ENCODE measurements around the gene ODAD2. TPM values are rescaled to one million over a fixed set of nuclear protein-coding genes. Genes with fewer than 3 reads are reported as not detected.
A peak's percentile ranks its signal among the peaks of the same experiment; 100 is the strongest.
"Not testable (repeated sequence)": the region's sequence is repeated elsewhere in the genome, so short reads cannot be mapped to it uniquely, and the experiment has no call there.

The ODAD2 gene
- total RNA-seq, 2 donors from 2014 or later: 0.20 TPM; not detected in 1

GRCh38 chr10:27986821-27987220 lies 12.1 kb downstream of the ODAD2 start:
- Mint-ChIP-seq H3K27ac (no peak overlapping the region), H3K36me3 (no peaks in the 10 kb centered on the region), H3K9me3 (no peaks in the 10 kb centered on the region)
- ATAC-seq: no peak
- no peak for DNase-seq (ENCODE audit: low spot score in 2 of 2)

- Mint-ChIP-seq H3K27ac (no peak overlapping the region), H3K36me3 (peaks cover 0 to under 1% of the 10 kb centered on the region in 2 donors), H3K9me3 (no peaks in the 10 kb centered on the region)
- no peak for ATAC-seq
- no peak for DNase-seq (ENCODE audit: low spot score in 2 of 2)
Measured at GRCh38 chr10:27982875-27983543, 15.9 kb downstream of the ODAD2 start.

- ATAC-seq: no peak
- no peak for DNase-seq (ENCODE audit: low spot score in 2 of 2)
- H3K27ac Mint-ChIP-seq: no peak overlapping the region
- H3K36me3 Mint-ChIP-seq: peaks cover 4 to 6% of the 10 kb centered on the region in 2 donors
- H3K9me3 Mint-ChIP-seq: no peaks in the 10 kb centered on the region
Measured at GRCh38 chr10:27981744-27982143, 17.1 kb downstream of the ODAD2 start.

- H3K9me3 Mint-ChIP-seq; DNase-seq (ENCODE audit: low spot score in 2 of 2); H3K27ac Mint-ChIP-seq; ATAC-seq; H3K36me3 Mint-ChIP-seq: not testable (repeated sequence)
Measured at GRCh38 chr10:27970795-27971194, 28.1 kb downstream of the ODAD2 start.

GRCh38 chr10:27969931-27970330 lies 28.9 kb downstream of the ODAD2 start:
- H3K9me3 Mint-ChIP-seq; H3K27ac Mint-ChIP-seq; H3K36me3 Mint-ChIP-seq; ATAC-seq; DNase-seq (ENCODE audit: low spot score in 2 of 2): not testable (repeated sequence)

- H3K9me3 Mint-ChIP-seq: no peaks in the 10 kb centered on the region
- no peaks in the 10 kb centered on the region for H3K36me3 Mint-ChIP-seq
- DNase-seq (ENCODE audit: low spot score in 2 of 2) (no peak), ATAC-seq (no peak)
- H3K27ac Mint-ChIP-seq: peak overlapping the region in 1 of 2 donors; percentile 46
Measured at GRCh38 chr10:27959093-27959715, 39.7 kb downstream of the ODAD2 start.

- peak in 1 of 2 donors; percentile 36 for ATAC-seq
- DNase-seq (ENCODE audit: low spot score in 2 of 2); H3K36me3 Mint-ChIP-seq; H3K9me3 Mint-ChIP-seq: not testable (repeated sequence)
- peak overlapping the region in 1 of 2 donors; percentile 46 for H3K27ac Mint-ChIP-seq
Measured at GRCh38 chr10:27958383-27958782, 40.5 kb downstream of the ODAD2 start.

- Mint-ChIP-seq H3K27ac (no peak overlapping the region), H3K9me3 (no peaks in the 10 kb centered on the region), H3K36me3 (no peaks in the 10 kb centered on the region)
- ATAC-seq (no peak), DNase-seq (ENCODE audit: low spot score in 2 of 2) (no peak)
Measured at GRCh38 chr10:27950242-27950564, 48.7 kb downstream of the ODAD2 start.

- H3K36me3 Mint-ChIP-seq: no peaks in the 10 kb centered on the region
Measured at GRCh38 chr10:27949528-27950241, 49.2 kb downstream of the ODAD2 start.

GRCh38 chr10:27948186-27948585 lies 50.7 kb downstream of the ODAD2 start:
- no peak for DNase-seq (ENCODE audit: low spot score in 2 of 2)
- Mint-ChIP-seq H3K36me3 (no peaks in the 10 kb centered on the region), H3K9me3 (no peaks in the 10 kb centered on the region), H3K27ac (no peak overlapping the region)
- ATAC-seq: no peak

More at GRCh38 chr10:27949528-27950241, 49.2 kb downstream of the ODAD2 start:
- no peak overlapping the region for H3K27ac Mint-ChIP-seq
- H3K9me3 Mint-ChIP-seq: no peaks in the 10 kb centered on the region
- DNase-seq (ENCODE audit: low spot score in 2 of 2) (no peak), ATAC-seq (no peak)

GRCh38 chr10:27947540-27947939 lies 51.3 kb downstream of the ODAD2 start:
- no peaks in the 10 kb centered on the region for H3K9me3 Mint-ChIP-seq
- DNase-seq (ENCODE audit: low spot score in 2 of 2): no peak
- no peak overlapping the region for H3K27ac Mint-ChIP-seq

GRCh38 chr10:27944005-27944404 lies 54.9 kb downstream of the ODAD2 start:
- H3K27ac Mint-ChIP-seq: no peak overlapping the region
- H3K9me3 Mint-ChIP-seq: no peaks in the 10 kb centered on the region
- H3K36me3 Mint-ChIP-seq: no peaks in the 10 kb centered on the region
- no peak for ATAC-seq
- no peak for DNase-seq (ENCODE audit: low spot score in 2 of 2)

More at GRCh38 chr10:27947540-27947939, 51.3 kb downstream of the ODAD2 start:
- no peak for ATAC-seq
- H3K36me3 Mint-ChIP-seq: no peaks in the 10 kb centered on the region

- no peak for DNase-seq (ENCODE audit: low spot score in 2 of 2)
- Mint-ChIP-seq H3K27ac (no peak overlapping the region), H3K9me3 (no peaks in the 10 kb centered on the region), H3K36me3 (no peaks in the 10 kb centered on the region)
- no peak for ATAC-seq
Measured at GRCh38 chr10:27914888-27915287, 84.0 kb downstream of the ODAD2 start.

- ATAC-seq (no peak), DNase-seq (ENCODE audit: low spot score in 2 of 2) (no peak)
- Mint-ChIP-seq H3K36me3 (no peaks in the 10 kb centered on the region), H3K27ac (no peak overlapping the region), H3K9me3 (no peaks in the 10 kb centered on the region)
Measured at GRCh38 chr10:27912231-27912630, 86.6 kb downstream of the ODAD2 start.

GRCh38 chr10:27911539-27911938 lies 87.3 kb downstream of the ODAD2 start:
- H3K27ac Mint-ChIP-seq: no peak overlapping the region
- no peak for DNase-seq (ENCODE audit: low spot score in 2 of 2)
- H3K36me3 Mint-ChIP-seq: no peaks in the 10 kb centered on the region
- ATAC-seq: no peak
- no peaks in the 10 kb centered on the region for H3K9me3 Mint-ChIP-seq

- DNase-seq (ENCODE audit: low spot score in 2 of 2): no peak
- ATAC-seq: no peak
- no peaks in the 10 kb centered on the region for H3K36me3 Mint-ChIP-seq
Measured at GRCh38 chr10:27911011-27911410, 87.9 kb downstream of the ODAD2 start.

GRCh38 chr10:27908231-27908630 lies 90.6 kb downstream of the ODAD2 start:
- Mint-ChIP-seq H3K36me3 (peaks cover 0 to 6% of the 10 kb centered on the region in 2 donors), H3K27ac (no peak overlapping the region), H3K9me3 (peaks cover 4 to 10% of the 10 kb centered on the region in 2 donors)
- no peak for ATAC-seq
- no peak for DNase-seq (ENCODE audit: low spot score in 2 of 2)

More at GRCh38 chr10:27911011-27911410, 87.9 kb downstream of the ODAD2 start:
- H3K27ac Mint-ChIP-seq: no peak overlapping the region
- H3K9me3 Mint-ChIP-seq: no peaks in the 10 kb centered on the region

Data from activated naive CD4-positive, alpha-beta T cell treated with anti-CD3 and anti-CD28 coated beads, Interleukin-2, amount 50 U/mL, for 72 hours (primary cell).